ENCODE data around the gene LEMD1.

Gene LEMD1

DNA sequence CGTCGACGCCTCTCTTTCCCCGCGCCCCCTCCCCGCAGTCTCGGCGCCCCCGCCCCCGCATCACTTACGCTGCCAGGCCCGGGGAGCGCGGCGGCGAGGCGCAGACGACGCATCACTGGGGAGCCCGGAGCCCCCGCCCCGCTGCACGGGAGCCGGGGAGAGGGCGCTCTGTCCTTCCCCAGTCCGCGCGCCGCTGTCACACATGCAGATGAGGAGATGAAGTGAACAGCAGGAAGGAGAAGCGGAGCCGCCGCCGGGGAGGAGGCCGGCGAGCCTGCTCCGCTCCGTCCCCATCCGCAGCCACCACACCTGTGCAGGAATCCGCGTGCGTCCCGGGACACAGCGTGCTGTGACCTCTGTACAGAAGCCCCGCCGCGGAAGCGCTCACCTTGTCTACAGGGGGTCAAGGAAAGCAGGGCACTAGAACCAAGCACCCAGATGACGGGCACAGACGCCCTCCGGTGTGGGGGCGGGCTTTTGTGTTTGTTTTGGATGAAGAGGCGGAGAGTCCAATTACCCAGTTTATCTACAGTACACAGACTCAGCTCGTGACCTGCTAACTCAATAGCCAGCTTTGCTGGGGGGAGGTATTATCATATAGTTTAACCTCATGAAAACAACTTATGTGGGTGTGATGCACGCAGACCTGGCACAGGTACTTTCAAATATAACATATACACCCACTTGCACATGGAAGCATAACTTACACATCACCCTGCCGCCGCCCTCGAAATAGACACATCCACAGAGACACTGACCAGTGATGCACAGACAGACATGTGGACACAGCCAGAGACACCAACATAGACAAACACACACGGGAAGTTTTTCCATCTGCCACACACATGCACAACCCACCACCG, 77.6 kb downstream of the LEMD1 start:
- TF ChIP-seq ZNF565 (CRISPR knock-in tag; conservative IDR thresholded peaks at IDR 0.05; ENCODE audit: low read depth), result no peak
- TF ChIP-seq TCF4 (CRISPR knock-in tag; IDR thresholded peaks at IDR 0.05; ENCODE audit: borderline replicate concordance), result no peak
- no peak for TF ChIP-seq ZNF8 (CRISPR knock-in tag; IDR thresholded peaks at IDR 0.05)
- TF ChIP-seq BACH2 (CRISPR knock-in tag; IDR thresholded peaks at IDR 0.05; ENCODE audit: borderline replicate concordance), result no peak
- TF ChIP-seq, protein P1, sequence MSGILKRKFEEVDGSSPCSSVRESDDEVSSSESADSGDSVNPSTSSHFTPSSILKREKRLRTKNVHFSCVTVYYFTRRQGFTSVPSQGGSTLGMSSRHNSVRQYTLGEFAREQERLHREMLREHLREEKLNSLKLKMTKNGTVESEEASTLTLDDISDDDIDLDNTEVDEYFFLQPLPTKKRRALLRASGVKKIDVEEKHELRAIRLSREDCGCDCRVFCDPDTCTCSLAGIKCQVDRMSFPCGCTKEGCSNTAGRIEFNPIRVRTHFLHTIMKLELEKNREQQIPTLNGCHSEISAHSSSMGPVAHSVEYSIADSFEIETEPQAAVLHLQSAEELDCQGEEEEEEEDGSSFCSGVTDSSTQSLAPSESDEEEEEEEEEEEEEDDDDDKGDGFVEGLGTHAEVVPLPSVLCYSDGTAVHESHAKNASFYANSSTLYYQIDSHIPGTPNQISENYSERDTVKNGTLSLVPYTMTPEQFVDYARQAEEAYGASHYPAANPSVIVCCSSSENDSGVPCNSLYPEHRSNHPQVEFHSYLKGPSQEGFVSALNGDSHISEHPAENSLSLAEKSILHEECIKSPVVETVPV (CRISPR knock-in tag; IDR thresholded peaks at IDR 0.05), result no peak
- no peak for TF ChIP-seq PPARA (CRISPR knock-in tag; IDR thresholded peaks at IDR 0.05; ENCODE audit: borderline replicate concordance)
- no peak for TF ChIP-seq ZNF70 (CRISPR knock-in tag; IDR thresholded peaks at IDR 0.05)
- TF ChIP-seq ZFP30 (CRISPR knock-in tag; IDR thresholded peaks at IDR 0.05), result no peak
- TF ChIP-seq, protein P2, sequence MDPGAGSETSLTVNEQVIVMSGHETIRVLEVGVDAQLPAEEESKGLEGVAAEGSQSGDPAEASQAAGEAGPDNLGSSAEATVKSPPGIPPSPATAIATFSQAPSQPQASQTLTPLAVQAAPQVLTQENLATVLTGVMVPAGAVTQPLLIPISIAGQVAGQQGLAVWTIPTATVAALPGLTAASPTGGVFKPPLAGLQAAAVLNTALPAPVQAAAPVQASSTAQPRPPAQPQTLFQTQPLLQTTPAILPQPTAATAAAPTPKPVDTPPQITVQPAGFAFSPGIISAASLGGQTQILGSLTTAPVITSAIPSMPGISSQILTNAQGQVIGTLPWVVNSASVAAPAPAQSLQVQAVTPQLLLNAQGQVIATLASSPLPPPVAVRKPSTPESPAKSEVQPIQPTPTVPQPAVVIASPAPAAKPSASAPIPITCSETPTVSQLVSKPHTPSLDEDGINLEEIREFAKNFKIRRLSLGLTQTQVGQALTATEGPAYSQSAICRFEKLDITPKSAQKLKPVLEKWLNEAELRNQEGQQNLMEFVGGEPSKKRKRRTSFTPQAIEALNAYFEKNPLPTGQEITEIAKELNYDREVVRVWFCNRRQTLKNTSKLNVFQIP (CRISPR knock-in tag; IDR thresholded peaks at IDR 0.05; ENCODE audit: borderline replicate concordance, low read depth), result no peak
- peak; percentile 67 for ATAC-seq

DNA sequence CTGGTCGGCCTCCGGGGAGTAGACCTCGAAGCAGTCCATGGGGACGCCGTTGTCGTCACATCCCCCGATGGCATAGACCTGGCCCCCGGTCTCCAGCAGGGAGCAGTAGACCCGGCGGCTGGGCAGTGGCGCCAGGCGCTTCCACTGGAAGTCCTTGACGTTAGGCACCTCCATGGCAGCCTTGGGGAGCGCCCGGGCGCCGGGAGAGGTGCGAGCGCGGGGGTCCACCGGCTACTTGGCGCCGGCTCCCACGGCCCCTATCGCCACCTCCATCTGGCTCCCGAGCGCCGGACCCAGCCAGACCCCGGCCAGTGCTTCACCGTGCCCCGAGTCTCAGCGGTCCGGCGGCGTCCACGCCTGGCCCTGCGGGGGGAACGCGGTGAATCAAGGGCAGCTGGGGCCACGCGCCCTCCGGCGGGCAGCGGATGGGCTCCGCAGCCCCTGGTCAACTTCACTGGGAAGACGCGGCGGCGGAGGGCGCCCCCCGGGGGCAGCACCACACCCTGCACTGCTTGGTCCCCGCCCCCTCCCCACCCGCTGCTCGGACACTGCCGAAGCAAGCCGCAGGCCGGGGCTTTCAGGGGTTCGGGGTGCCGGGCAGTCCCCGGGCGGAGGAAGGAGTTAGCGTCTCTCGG, 78.3 kb downstream of the LEMD1 start:
- TF ChIP-seq, protein P3, sequence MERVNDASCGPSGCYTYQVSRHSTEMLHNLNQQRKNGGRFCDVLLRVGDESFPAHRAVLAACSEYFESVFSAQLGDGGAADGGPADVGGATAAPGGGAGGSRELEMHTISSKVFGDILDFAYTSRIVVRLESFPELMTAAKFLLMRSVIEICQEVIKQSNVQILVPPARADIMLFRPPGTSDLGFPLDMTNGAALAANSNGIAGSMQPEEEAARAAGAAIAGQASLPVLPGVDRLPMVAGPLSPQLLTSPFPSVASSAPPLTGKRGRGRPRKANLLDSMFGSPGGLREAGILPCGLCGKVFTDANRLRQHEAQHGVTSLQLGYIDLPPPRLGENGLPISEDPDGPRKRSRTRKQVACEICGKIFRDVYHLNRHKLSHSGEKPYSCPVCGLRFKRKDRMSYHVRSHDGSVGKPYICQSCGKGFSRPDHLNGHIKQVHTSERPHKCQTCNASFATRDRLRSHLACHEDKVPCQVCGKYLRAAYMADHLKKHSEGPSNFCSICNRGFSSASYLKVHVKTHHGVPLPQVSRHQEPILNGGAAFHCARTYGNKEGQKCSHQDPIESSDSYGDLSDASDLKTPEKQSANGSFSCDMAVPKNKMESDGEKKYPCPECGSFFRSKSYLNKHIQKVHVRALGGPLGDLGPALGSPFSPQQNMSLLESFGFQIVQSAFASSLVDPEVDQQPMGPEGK (CRISPR knock-in tag; IDR thresholded peaks at IDR 0.05; ENCODE audit: borderline replicate concordance), result no peak
- TF ChIP-seq GLIS3 (CRISPR knock-in tag; IDR thresholded peaks at IDR 0.05), result no peak
- peak; percentile 74 for ATAC-seq

DNA sequence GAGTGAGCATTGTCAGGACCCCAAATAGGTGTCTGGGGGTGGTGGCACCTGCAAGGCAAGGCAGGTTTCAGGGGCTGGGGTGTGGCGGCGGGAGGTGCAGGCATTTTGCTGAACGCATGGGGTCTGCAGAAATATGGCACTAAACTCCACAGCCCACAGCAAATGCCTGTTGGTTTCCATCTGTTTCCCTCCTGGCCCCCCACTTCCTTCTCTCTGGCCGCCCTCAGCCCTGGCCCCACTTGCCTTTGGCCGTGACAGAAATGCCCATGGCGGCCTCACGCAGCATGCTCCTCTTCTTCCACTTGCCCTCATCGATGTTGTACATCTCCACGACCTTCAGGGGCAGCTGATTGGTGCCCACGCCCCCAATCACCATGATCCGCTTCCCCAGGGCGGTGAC, 78.9 kb downstream of the LEMD1 start:
- TF ChIP-seq ZC3H10 (CRISPR knock-in tag; IDR thresholded peaks at IDR 0.05) (no peak), ISL1 (CRISPR knock-in tag; IDR thresholded peaks at IDR 0.05) (no peak)
- no peak for ATAC-seq

DNA sequence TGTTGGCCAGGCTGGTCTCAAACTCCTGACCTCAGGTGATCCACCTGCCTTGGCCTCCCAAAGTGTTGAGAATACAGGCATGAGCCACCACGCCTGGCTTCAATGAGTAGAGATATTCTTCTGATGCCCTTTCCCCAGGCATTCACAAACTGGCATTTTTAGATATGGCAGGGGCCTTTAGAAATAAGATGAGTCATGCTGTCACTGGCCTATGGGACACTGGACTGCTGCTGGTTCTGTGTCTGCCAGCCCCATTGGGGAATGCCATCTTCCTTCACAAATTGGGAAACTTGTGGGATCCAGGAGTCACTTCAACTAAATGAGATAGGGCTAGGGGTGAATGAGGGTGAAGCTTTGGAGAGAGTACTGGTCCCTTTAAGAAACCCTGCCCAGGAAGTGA, 81.2 kb downstream of the LEMD1 start:
- TF ChIP-seq OSR1 (CRISPR knock-in tag; IDR thresholded peaks at IDR 0.05), result no peak
- no peak for ATAC-seq

DNA sequence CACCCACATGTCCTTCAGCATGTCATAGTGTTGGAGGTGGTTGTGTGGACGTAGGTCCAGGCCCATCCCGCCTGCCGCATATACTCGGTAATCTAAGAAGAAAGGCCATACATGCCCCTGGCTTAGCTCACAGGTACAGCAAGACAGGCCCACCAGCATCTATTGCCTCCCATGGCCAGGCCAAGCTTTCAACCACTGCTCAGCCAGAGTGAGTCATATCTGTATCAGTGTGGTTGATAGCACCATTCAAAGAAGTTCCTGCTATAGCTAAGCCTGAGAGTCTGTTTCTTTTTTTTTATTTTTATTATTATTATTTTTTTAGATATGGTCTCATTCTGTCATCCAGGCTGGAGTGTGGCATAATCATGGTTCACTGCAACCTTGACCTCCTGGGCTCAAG, 82.1 kb downstream of the LEMD1 start:
- no peak for TF ChIP-seq ARNTL (CRISPR knock-in tag; IDR thresholded peaks at IDR 0.05; ENCODE audit: borderline replicate concordance, low read depth)
- TF ChIP-seq ZFP30 (CRISPR knock-in tag; IDR thresholded peaks at IDR 0.05), result no peak
- TF ChIP-seq TCF4 (CRISPR knock-in tag; IDR thresholded peaks at IDR 0.05; ENCODE audit: borderline replicate concordance), result no peak
- TF ChIP-seq OSR1 (CRISPR knock-in tag; IDR thresholded peaks at IDR 0.05), result no peak
- no peak for ATAC-seq

DNA sequence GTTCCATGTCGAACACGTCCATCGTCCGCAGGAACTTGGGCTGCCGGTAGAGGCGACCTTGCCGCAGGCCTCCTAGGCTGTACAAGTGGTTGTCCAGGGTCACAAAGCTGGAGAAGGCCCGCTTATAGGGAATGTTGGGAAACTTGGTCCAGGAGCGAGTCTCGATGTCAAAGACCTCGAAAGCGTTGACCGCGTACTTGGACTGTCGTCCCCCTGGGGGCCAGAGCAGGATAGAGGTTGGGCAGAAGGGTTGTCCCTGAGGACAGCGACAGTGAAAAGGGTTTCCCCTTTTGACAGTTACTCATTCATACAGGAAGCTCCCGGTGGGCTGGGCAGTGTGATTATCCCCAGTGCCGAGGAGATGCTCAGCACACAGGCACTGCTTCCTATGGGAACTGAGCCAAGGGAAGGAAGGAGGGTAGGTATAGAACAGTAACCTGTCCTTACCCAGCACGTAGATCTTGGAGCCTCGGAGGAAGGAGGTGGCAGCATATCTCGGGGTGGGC, 82.6 kb downstream of the LEMD1 start:
- no peak for ATAC-seq
- TF ChIP-seq ZNF565 (CRISPR knock-in tag; conservative IDR thresholded peaks at IDR 0.05; ENCODE audit: low read depth) (no peak), ZNF70 (CRISPR knock-in tag; IDR thresholded peaks at IDR 0.05) (no peak), ZFP3 (CRISPR knock-in tag; IDR thresholded peaks at IDR 0.05) (no peak), GLIS3 (CRISPR knock-in tag; IDR thresholded peaks at IDR 0.05) (no peak), PPARA (CRISPR knock-in tag; IDR thresholded peaks at IDR 0.05; ENCODE audit: borderline replicate concordance) (no peak), ZNF8 (CRISPR knock-in tag; IDR thresholded peaks at IDR 0.05) (no peak), ZC3H10 (CRISPR knock-in tag; IDR thresholded peaks at IDR 0.05) (no peak), BACH2 (CRISPR knock-in tag; IDR thresholded peaks at IDR 0.05; ENCODE audit: borderline replicate concordance) (no peak), OSR1 (CRISPR knock-in tag; IDR thresholded peaks at IDR 0.05) (no peak), ZFP30 (CRISPR knock-in tag; IDR thresholded peaks at IDR 0.05) (no peak)
- TF ChIP-seq, protein P4, sequence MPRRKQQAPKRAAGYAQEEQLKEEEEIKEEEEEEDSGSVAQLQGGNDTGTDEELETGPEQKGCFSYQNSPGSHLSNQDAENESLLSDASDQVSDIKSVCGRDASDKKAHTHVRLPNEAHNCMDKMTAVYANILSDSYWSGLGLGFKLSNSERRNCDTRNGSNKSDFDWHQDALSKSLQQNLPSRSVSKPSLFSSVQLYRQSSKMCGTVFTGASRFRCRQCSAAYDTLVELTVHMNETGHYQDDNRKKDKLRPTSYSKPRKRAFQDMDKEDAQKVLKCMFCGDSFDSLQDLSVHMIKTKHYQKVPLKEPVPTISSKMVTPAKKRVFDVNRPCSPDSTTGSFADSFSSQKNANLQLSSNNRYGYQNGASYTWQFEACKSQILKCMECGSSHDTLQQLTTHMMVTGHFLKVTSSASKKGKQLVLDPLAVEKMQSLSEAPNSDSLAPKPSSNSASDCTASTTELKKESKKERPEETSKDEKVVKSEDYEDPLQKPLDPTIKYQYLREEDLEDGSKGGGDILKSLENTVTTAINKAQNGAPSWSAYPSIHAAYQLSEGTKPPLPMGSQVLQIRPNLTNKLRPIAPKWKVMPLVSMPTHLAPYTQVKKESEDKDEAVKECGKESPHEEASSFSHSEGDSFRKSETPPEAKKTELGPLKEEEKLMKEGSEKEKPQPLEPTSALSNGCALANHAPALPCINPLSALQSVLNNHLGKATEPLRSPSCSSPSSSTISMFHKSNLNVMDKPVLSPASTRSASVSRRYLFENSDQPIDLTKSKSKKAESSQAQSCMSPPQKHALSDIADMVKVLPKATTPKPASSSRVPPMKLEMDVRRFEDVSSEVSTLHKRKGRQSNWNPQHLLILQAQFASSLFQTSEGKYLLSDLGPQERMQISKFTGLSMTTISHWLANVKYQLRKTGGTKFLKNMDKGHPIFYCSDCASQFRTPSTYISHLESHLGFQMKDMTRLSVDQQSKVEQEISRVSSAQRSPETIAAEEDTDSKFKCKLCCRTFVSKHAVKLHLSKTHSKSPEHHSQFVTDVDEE (CRISPR knock-in tag; IDR thresholded peaks at IDR 0.05), result no peak
- TF ChIP-seq, protein P1 (CRISPR knock-in tag; IDR thresholded peaks at IDR 0.05), result no peak

Data from SK-N-SH treated with all-trans-retinoic acid at 6 μM for 48 hours (cell line).